IMR-90 (cell line): ENCODE data around the gene OXCT2. TPM values are rescaled to one million over a fixed set of nuclear protein-coding genes. Genes with fewer than 3 reads are reported as not detected.

Experiments
- ATAC-seq: fragments of 200-7000 bp; cut with Tn5 transposase; 2 replicates; pipeline ENCODE4 v1.9.1; 2020; ENCODE audit warnings: low read depth, mild to moderate bottlenecking, moderate library complexity
- BruUV-seq: library from RNA; stranded (reverse); fragments of 400-500 nt; replicated peaks from 2 replicates; lab custom pipeline; 2021; lab: Mats Ljungman, UMichigan
- CTCF ChIA-PET: fragments of 300-600 bp; formaldehyde crosslinking; extraction: SDS; loops from one replicate; lab custom pipeline; 2021; ENCODE audit warnings: antibody characterized with exemption; lab: Yijun Ruan, JAX
- POLR2A ChIA-PET: fragments of 300-600 bp; sonication (Branson Sonifier 250); formaldehyde crosslinking; loops from one replicate; lab custom pipeline; 2022; ENCODE audit warnings: antibody characterized with exemption; ENCODE audit not compliant: unreplicated experiment; lab: Charles Lee
- DNase-seq: peaks from one replicate; pipeline ENCODE4 v3.0.0; 2013
- H2AFZ ChIP-seq: replicated peaks from 2 replicates; pipeline ENCODE3; 2013; ENCODE audit warnings: low read length, mild to moderate bottlenecking; ENCODE audit not compliant: poor library complexity
- H2AK5ac ChIP-seq: 2 replicates; pipeline ENCODE4 v1.6.1; 2013; ENCODE audit warnings: low read depth, low read length, inconsistent platforms
- H2AK9ac ChIP-seq: replicated peaks from 2 replicates; pipeline ENCODE3; 2013; ENCODE audit warnings: mild to moderate bottlenecking, low read depth, low read length, moderate library complexity; ENCODE audit not compliant: poor library complexity
- H2BK120ac ChIP-seq: 2 replicates; pipeline ENCODE4 v1.6.1; 2013; ENCODE audit warnings: low read depth, low read length, inconsistent platforms
- H2BK15ac ChIP-seq: 3 replicates; pipeline ENCODE4 v1.6.1; 2013; ENCODE audit warnings: low read depth, low read length, inconsistent platforms
- H2BK20ac ChIP-seq: 2 replicates; pipeline ENCODE4 v1.6.1; 2013; ENCODE audit warnings: low read depth, mild to moderate bottlenecking, inconsistent platforms, low read length, moderate library complexity
- H2BK5ac ChIP-seq: 2 replicates; pipeline ENCODE4 v1.6.1; 2013; ENCODE audit warnings: mild to moderate bottlenecking, low read depth, low read length, inconsistent platforms; ENCODE audit not compliant: poor library complexity, severe bottlenecking
- H3K14ac ChIP-seq: replicated peaks from 2 replicates; pipeline ENCODE4 v1.6.1; 2013; ENCODE audit warnings: low read depth, low read length, inconsistent platforms
- H3K18ac ChIP-seq: 2 replicates; pipeline ENCODE4 v1.6.1; 2013; ENCODE audit warnings: low read depth, low read length, control low read depth
- H3K23ac ChIP-seq: 2 replicates; pipeline ENCODE4 v1.6.1; 2013; ENCODE audit warnings: low read depth, low read length, inconsistent platforms
- H3K27ac ChIP-seq: 2 replicates; pipeline ENCODE4 v1.5.1; 2013; ENCODE audit warnings: mild to moderate bottlenecking, control low read depth, low read length; ENCODE audit not compliant: insufficient read depth
- H3K27me3 ChIP-seq: 2 replicates; pipeline ENCODE4 v1.6.1; 2013; ENCODE audit warnings: low read length; ENCODE audit not compliant: control insufficient read depth, insufficient read depth
- H3K36me3 ChIP-seq: 2 replicates; pipeline ENCODE4 v1.6.1; 2013; ENCODE audit warnings: low read length, mixed read lengths; ENCODE audit not compliant: control insufficient read depth, insufficient read depth
- H3K4ac ChIP-seq: 2 replicates; pipeline ENCODE4 v1.6.1; 2013; ENCODE audit warnings: low read depth, low read length, inconsistent platforms
- H3K4me1 ChIP-seq: 2 replicates; pipeline ENCODE4 v1.6.1; 2013; ENCODE audit warnings: low read length, mixed read lengths; ENCODE audit not compliant: control insufficient read depth, insufficient read depth
- H3K4me2 ChIP-seq: 2 replicates; pipeline ENCODE4 v1.6.1; 2013; ENCODE audit warnings: low read depth, mild to moderate bottlenecking, control low read depth, low read length, moderate library complexity
- H3K4me3 ChIP-seq: 2 replicates; pipeline ENCODE4 v1.5.1; 2013; ENCODE audit warnings: low read depth, mild to moderate bottlenecking, control low read depth, low read length, moderate library complexity; ENCODE audit not compliant: insufficient read depth
- H3K56ac ChIP-seq: 2 replicates; pipeline ENCODE4 v1.6.1; 2013; ENCODE audit warnings: low read length, inconsistent platforms; ENCODE audit not compliant: insufficient read depth; ENCODE audit errors: extremely low read depth
- H3K79me1 ChIP-seq, 2 experiments: 2 replicates each; pipeline ENCODE4 v1.6.1; 2013; ENCODE audit warnings: low read length in 2 of 2, inconsistent platforms in 1 of 2, low read depth in 1 of 2
- H3K9ac ChIP-seq: 2 replicates; pipeline ENCODE4 v1.6.1; 2013; ENCODE audit warnings: low read depth, low read length, control low read depth
- H3K9me1 ChIP-seq: 2 replicates; pipeline ENCODE4 v1.6.1; 2013; ENCODE audit warnings: low read length, inconsistent platforms; ENCODE audit not compliant: insufficient read depth
- H3K9me3 ChIP-seq: 2 replicates; pipeline ENCODE4 v1.6.1; 2013; ENCODE audit warnings: low read length; ENCODE audit not compliant: control insufficient read depth, insufficient read depth
- H4K20me1 ChIP-seq: 2 replicates; pipeline ENCODE4 v1.6.1; 2013; ENCODE audit warnings: low read length, inconsistent platforms; ENCODE audit not compliant: insufficient read depth
- H4K5ac ChIP-seq: 2 replicates; pipeline ENCODE4 v1.6.1; 2013; ENCODE audit warnings: mild to moderate bottlenecking, low read depth, low read length, control low read depth
- H4K8ac ChIP-seq, 2 experiments: 2 replicates each; pipeline ENCODE4 v1.6.1; 2013; ENCODE audit warnings: low read depth in 2 of 2, low read length in 2 of 2, control low read depth in 1 of 2, inconsistent platforms in 1 of 2
- H4K91ac ChIP-seq: 2 replicates; pipeline ENCODE4 v1.6.1; 2013; ENCODE audit warnings: low read depth, low read length, inconsistent platforms; ENCODE audit not compliant: insufficient read depth
- CHD1 ChIP-seq: IDR thresholded peaks from 2 replicates; pipeline ENCODE4 v1.6.1; 2012; ENCODE audit warnings: low read depth, low read length, improper control_type of control experiment
- FOS ChIP-seq: fragments of 150-350 bp; IDR thresholded peaks from 2 replicates; pipeline ENCODE4 v1.6.1; 2016; ENCODE audit warnings: low read depth, low read length
- MAFK ChIP-seq: IDR thresholded peaks from 2 replicates; pipeline ENCODE4 v1.6.1; 2012; ENCODE audit warnings: low read depth, low read length, improper control_type of control experiment
- MAZ ChIP-seq: IDR thresholded peaks from 2 replicates; pipeline ENCODE4 v1.6.1; 2012; ENCODE audit warnings: low read depth, mild to moderate bottlenecking, low read length, improper control_type of control experiment, moderate library complexity, borderline replicate concordance
- MXI1 ChIP-seq: IDR thresholded peaks from 2 replicates; pipeline ENCODE4 v1.6.1; 2012; ENCODE audit warnings: low read depth, mild to moderate bottlenecking, low read length, moderate library complexity, borderline replicate concordance
- NFE2L2 ChIP-seq: fragments of 150-350 bp; IDR thresholded peaks from 2 replicates; pipeline ENCODE4 v1.6.1; 2016; ENCODE audit warnings: low read depth, mild to moderate bottlenecking, low read length
- POLR2A ChIP-seq: IDR thresholded peaks from 2 replicates; pipeline ENCODE4 v1.6.1; 2012; ENCODE audit warnings: mild to moderate bottlenecking, low read depth, low read length
- RAD21 ChIP-seq: IDR thresholded peaks from 2 replicates; pipeline ENCODE4 v1.6.1; 2012; ENCODE audit warnings: low read length, improper control_type of control experiment
- RCOR1 ChIP-seq: IDR thresholded peaks from 2 replicates; pipeline ENCODE4 v1.6.1; 2012; ENCODE audit warnings: mild to moderate bottlenecking, low read length, improper control_type of control experiment; ENCODE audit not compliant: insufficient replicate concordance
- RFX5 ChIP-seq: IDR thresholded peaks from 2 replicates; pipeline ENCODE4 v1.8.0; 2012; ENCODE audit warnings: low read depth, mild to moderate bottlenecking, low read length, moderate library complexity
- SMC3 ChIP-seq: fragments of 150-350 bp; IDR thresholded peaks from 2 replicates; pipeline ENCODE4 v1.6.1; 2016; ENCODE audit warnings: low read depth, mild to moderate bottlenecking, antibody characterized with exemption, low read length, moderate library complexity
- WGBS, 2 experiments: methylation state at CpG; one replicate each; pipeline versions ENCODE4 v1.1.5 to v1.1.7; 2013; ENCODE audit warnings: missing lambda C conversion rate in 2 of 2; ENCODE audit not compliant: insufficient read length in 1 of 2; ENCODE audit errors: extremely low coverage in 2 of 2; 5-methylcytosine and 5-hydroxymethylcytosine counted together
- dilution Hi-C: fragments of 300-500 bp; cut with HindIII; formaldehyde crosslinking; loops from one replicate; pipeline ENCODE4 v1.14.3; 2018; ENCODE audit warnings: low sequenced_read_pairs; ENCODE audit not compliant: unreplicated experiment
- in situ Hi-C: fragments of 300-500 bp; cut with MboI; formaldehyde crosslinking; loops from 3 replicates; pipeline ENCODE4 v1.14.3; 2019; ENCODE audit warnings: low sequenced_read_pairs, inconsistent platforms, mixed read lengths
- intact Hi-C: fragments of 100-400 bp; cut with micrococcal nuclease; formaldehyde crosslinking; loops from 2 replicates; pipeline ENCODE4 v1.10.0; 2022
- polyA plus RNA-seq, 3 experiments: library from polyadenylated mRNA; depleted of rRNA; stranded (reverse); fragments of >200 nt; gene quantifications; 2 replicates each; pipeline ENCODE4 v1.2.3, GENCODE V29; 2012; ENCODE audit warnings: low replicate concordance in 1 of 3
- total RNA-seq: library from RNA; depleted of rRNA; stranded (reverse); fragments of >200 nt; gene quantifications from 2 replicates; pipeline ENCODE4 v1.2.3, GENCODE V29; 2012
- TF ChIP-seq, protein P1 (sequence below): fragments of 150-350 bp; IDR thresholded peaks from 2 replicates; pipeline ENCODE4 v1.6.1; 2016; ENCODE audit warnings: low read depth, mild to moderate bottlenecking, low read length, moderate library complexity, borderline replicate concordance
- TF ChIP-seq, protein P2 (sequence below): conservative IDR thresholded peaks from 2 replicates; pipeline ENCODE4 v1.5.1; 2012; ENCODE audit warnings: mild to moderate bottlenecking, low read depth, low read length, improper control_type of control experiment
- TF ChIP-seq, protein P3 (sequence below): fragments of 150-350 bp; IDR thresholded peaks from 2 replicates; pipeline ENCODE4 v1.6.1; 2017; ENCODE audit warnings: mild to moderate bottlenecking, antibody characterized with exemption, low read length, low read depth

The OXCT2 gene
- total and polyA plus RNA-seq, 2 of the 4 experiments (the other 2 are of a cell fraction): 0.18 to 0.22 TPM

DNA sequence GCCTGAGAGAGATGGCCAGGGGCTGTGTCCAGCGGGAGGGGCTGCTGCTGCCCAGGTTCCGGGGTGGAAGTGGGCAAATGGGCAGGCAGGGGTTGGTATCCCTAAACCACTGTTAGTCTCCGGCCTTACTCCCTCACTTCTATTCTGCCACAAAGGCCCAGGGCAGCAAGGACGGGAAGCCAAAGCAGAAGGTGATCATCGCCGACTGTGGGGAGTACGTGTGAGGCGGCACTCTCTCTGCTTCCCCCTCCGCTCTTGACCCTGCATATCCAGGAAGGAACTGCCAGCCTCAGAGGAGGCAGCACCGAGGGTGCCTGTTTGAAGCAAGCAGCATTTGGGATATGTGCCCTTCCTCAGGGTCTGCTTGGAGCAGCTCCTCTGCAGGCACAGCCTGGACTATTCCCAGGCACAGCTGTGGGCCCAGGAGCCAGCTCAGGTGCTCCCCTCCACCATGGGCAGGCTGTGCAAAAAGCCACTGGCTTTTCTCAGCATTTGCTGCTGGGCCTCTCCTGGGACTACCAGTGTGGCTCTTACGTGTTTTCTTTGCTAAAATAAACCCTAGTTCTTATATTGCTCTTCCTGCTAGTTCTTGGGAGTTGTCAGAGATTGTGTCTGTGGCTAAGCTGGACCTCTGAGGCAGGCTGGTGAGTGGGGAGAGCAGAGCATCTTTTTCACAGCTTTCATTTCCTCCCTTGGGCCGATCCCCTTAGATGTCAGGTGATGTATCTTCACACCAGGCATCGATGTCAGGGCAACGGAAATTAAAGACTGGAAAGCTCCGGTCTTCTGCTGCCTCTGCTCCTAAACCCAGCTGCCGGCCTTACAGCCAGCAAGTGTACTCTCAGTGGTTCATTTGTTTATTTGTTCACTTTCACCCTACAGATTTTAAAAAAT lies 17.8 kb downstream of the OXCT2 start:
- peak; percentile 48; the same call in 1 of the 2 replicates for ATAC-seq
- H3K9me3 ChIP-seq: no peaks in the 10 kb centered on the region
- WGBS, 2 experiments: 92% methylated on average over 9 of the region's 16 CpGs; no CpG with 5 or more reads in 1 of the 2 experiments
- TF ChIP-seq NFE2L2 (no peak), CHD1 (no peak), RAD21 (no peak), FOS (no peak), SMC3 (no peak), RFX5 (no peak), RCOR1 (no peak), MAZ (no peak), POLR2A (no peak), MXI1 (no peak), MAFK (no peak)
- TF ChIP-seq, protein P1, sequence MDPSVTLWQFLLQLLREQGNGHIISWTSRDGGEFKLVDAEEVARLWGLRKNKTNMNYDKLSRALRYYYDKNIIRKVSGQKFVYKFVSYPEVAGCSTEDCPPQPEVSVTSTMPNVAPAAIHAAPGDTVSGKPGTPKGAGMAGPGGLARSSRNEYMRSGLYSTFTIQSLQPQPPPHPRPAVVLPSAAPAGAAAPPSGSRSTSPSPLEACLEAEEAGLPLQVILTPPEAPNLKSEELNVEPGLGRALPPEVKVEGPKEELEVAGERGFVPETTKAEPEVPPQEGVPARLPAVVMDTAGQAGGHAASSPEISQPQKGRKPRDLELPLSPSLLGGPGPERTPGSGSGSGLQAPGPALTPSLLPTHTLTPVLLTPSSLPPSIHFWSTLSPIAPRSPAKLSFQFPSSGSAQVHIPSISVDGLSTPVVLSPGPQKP: no peak
- TF ChIP-seq, protein P2, sequence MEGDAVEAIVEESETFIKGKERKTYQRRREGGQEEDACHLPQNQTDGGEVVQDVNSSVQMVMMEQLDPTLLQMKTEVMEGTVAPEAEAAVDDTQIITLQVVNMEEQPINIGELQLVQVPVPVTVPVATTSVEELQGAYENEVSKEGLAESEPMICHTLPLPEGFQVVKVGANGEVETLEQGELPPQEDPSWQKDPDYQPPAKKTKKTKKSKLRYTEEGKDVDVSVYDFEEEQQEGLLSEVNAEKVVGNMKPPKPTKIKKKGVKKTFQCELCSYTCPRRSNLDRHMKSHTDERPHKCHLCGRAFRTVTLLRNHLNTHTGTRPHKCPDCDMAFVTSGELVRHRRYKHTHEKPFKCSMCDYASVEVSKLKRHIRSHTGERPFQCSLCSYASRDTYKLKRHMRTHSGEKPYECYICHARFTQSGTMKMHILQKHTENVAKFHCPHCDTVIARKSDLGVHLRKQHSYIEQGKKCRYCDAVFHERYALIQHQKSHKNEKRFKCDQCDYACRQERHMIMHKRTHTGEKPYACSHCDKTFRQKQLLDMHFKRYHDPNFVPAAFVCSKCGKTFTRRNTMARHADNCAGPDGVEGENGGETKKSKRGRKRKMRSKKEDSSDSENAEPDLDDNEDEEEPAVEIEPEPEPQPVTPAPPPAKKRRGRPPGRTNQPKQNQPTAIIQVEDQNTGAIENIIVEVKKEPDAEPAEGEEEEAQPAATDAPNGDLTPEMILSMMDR: no peak
- TF ChIP-seq, protein P3, sequence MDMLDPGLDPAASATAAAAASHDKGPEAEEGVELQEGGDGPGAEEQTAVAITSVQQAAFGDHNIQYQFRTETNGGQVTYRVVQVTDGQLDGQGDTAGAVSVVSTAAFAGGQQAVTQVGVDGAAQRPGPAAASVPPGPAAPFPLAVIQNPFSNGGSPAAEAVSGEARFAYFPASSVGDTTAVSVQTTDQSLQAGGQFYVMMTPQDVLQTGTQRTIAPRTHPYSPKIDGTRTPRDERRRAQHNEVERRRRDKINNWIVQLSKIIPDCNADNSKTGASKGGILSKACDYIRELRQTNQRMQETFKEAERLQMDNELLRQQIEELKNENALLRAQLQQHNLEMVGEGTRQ: no peak

More for the DNA sequence above, 17.8 kb downstream of the OXCT2 start:
- Histone ChIP-seq H3K9me1 (0 out of 2 replicates have a peak, but pooled peaks cover 4% of the 10 kb centered on the region), H3K4me2 (no peak overlapping the region), H4K20me1 (no peaks in the 10 kb centered on the region), H4K5ac (no peak overlapping the region), H4K8ac (no peak overlapping the region), H3K23ac (no peak overlapping the region), H3K4me3 (no peak overlapping the region), H2BK20ac (no peak overlapping the region), H3K9ac (no peak overlapping the region), H2AFZ (no peak overlapping the region), H3K79me1 (0 out of 4 replicates have a peak, but pooled peaks cover 0 to 3% of the 10 kb centered on the region in 2 experiments), H3K27ac (no peak overlapping the region), H3K4me1 (no peaks in the 10 kb centered on the region; the same call in 1 of the 2 replicates), H3K27me3 (no peaks in the 10 kb centered on the region), H3K56ac (no peak overlapping the region), H2BK120ac (no peak overlapping the region), H3K18ac (no peak overlapping the region), H2BK15ac (no peak overlapping the region), H3K36me3 (peaks cover 61% of the 10 kb centered on the region), H3K14ac (no peak overlapping the region), H2AK9ac (no peak overlapping the region), H2AK5ac (no peak overlapping the region), H3K4ac (no peak overlapping the region), H4K91ac (no peak overlapping the region), H2BK5ac (no peak overlapping the region)
- in situ Hi-C loops (no loop called here), intact Hi-C loops (no loop called here), dilution Hi-C loops (no loop called here)
- POLR2A ChIA-PET: no interaction called here
- CTCF ChIA-PET: interaction anchor here (0.8 kb wide), 1 partner anchor 47 kb away, joined by 3 read pairs; no protein-coding TSS in a partner anchor
- no peak for DNase-seq
- BruUV-seq: no TSS peak
